Measurements from ENCODE around the gene ST6GALNAC1. TPM values are rescaled to one million over a fixed set of nuclear protein-coding genes. Genes with fewer than 3 reads are reported as not detected.

The ST6GALNAC1 gene
- total and polyA plus RNA-seq, 2 of the 13 experiments (the other 11 are each of a cell fraction or from before 2014, with no cell fraction given) = not detected

- H3K36me3 ChIP-seq (replicated peaks in 1 of 2; ENCODE audit: control insufficient read depth in 1 of 2, insufficient read depth in 2 of 2, low read length in 2 of 2) = no peaks in the 10 kb centered on the region
- TF ChIP-seq THAP11 (CRISPR knock-in tag; IDR thresholded peaks at IDR 0.05) = no peak
- no peak for TF ChIP-seq NFIC (IDR thresholded peaks at IDR 0.05; ENCODE audit: low read length)
- no peak for TF ChIP-seq HMG20A (CRISPR knock-in tag; IDR thresholded peaks at IDR 0.05; ENCODE audit: borderline replicate concordance)
- TF ChIP-seq SOX6 (IDR thresholded peaks at IDR 0.05) = no peak
- TF ChIP-seq SOX6 (CRISPR knock-in tag; IDR thresholded peaks at IDR 0.05) = no peak
- TF ChIP-seq SP5 (CRISPR knock-in tag; IDR thresholded peaks at IDR 0.05; ENCODE audit: borderline replicate concordance, low read depth) = no peak
- no peak for TF ChIP-seq POGZ (CRISPR knock-in tag; IDR thresholded peaks at IDR 0.05)
- TF ChIP-seq ZNF572 (CRISPR knock-in tag; IDR thresholded peaks at IDR 0.05) = no peak
- no peak for TF ChIP-seq PREB (CRISPR knock-in tag; IDR thresholded peaks at IDR 0.05)
- TF ChIP-seq ZNF33A (CRISPR knock-in tag; IDR thresholded peaks at IDR 0.05; ENCODE audit: borderline replicate concordance) = no peak
- TF ChIP-seq RFXANK (CRISPR knock-in tag; IDR thresholded peaks at IDR 0.05) = no peak
- TF ChIP-seq ZBTB38 (CRISPR knock-in tag; IDR thresholded peaks at IDR 0.05) = no peak
- no peak for TF ChIP-seq ELK4 (CRISPR knock-in tag; IDR thresholded peaks at IDR 0.05; ENCODE audit: borderline replicate concordance)
- TF ChIP-seq GATAD1 (CRISPR knock-in tag; IDR thresholded peaks at IDR 0.05) = no peak
- no peak for TF ChIP-seq HNRNPK (IDR thresholded peaks at IDR 0.05; ENCODE audit: low read depth, low read length, poor library complexity, severe bottlenecking)
- TF ChIP-seq NR0B2 (CRISPR knock-in tag; IDR thresholded peaks at IDR 0.05) = no peak
- TF ChIP-seq ZBTB26 (CRISPR knock-in tag; IDR thresholded peaks at IDR 0.05; ENCODE audit: borderline replicate concordance) = no peak
- TF ChIP-seq NONO (IDR thresholded peaks at IDR 0.05) = no peak
- TF ChIP-seq NONO (CRISPR knock-in tag; conservative IDR thresholded peaks at IDR 0.05) = no peak
- 88% methylated on average over 5 of the region's 5 CpGs for WGBS (ENCODE audit: low lambda C conversion rate)
- no peak overlapping the region for H3K4me2 ChIP-seq (ENCODE audit: low read depth, low read length)
- ATAC-seq (no peak), DNase-seq (ENCODE audit: low spot score) (no peak), FAIRE-seq (no peak)
- H3K4me3 ChIP-seq (replicated peaks in 1 of 3; ENCODE audit: insufficient read depth in 1 of 3, low read depth in 2 of 3, low read length in 3 of 3) = no peak overlapping the region
- no peak overlapping the region for H2AFZ ChIP-seq (ENCODE audit: low read length)
- no TSS peak for BruUV-seq (replicated peaks)
- in situ Hi-C loops (cut with HindIII; ENCODE audit: extremely low pct_ligation_motif_present, low pct_unique_long_range_greater_than_20kb) (no loop called here), intact Hi-C loops (cut with micrococcal nuclease; ENCODE audit: unreplicated experiment) (no loop called here)
- H3K9ac ChIP-seq (ENCODE audit: insufficient read depth, low read depth, low read length) = no peak overlapping the region
- H3K9me3 ChIP-seq (ENCODE audit: low read length) = no peaks in the 10 kb centered on the region
- H3K27me3 ChIP-seq (ENCODE audit: control insufficient read depth in 1 of 2, insufficient read depth in 2 of 2, low read length in 2 of 2) = no peaks in the 10 kb centered on the region
- no peaks in the 10 kb centered on the region for H4K20me1 ChIP-seq (ENCODE audit: insufficient read depth, low read length)
- CTCF ChIA-PET (ENCODE audit: low intra/inter-chr PET ratio, low total read pairs) = no interaction called here
- no peaks in the 10 kb centered on the region for H3K79me2 ChIP-seq (ENCODE audit: insufficient read depth, low read length)
- POLR2A ChIA-PET = interaction anchor here (0.8 kb wide), 1 partner anchor 85 kb away, joined by 3 read pairs; no protein-coding TSS in a partner anchor
- H3K27ac ChIP-seq (ENCODE audit: extremely low read length, insufficient read depth, low read length) = no peak overlapping the region
- H3K4me1 ChIP-seq (ENCODE audit: insufficient read depth, low read length) = peaks cover 50% of the 10 kb centered on the region
These were observed 1.5 kb downstream of the ST6GALNAC1 start for GRCh38 chr17:76642032-76642561.

Data from HepG2 (cell line).